GM21737 (cell line): ENCODE data around the gene NECAP2.
"Not testable (repeated sequence)": the region's sequence is repeated elsewhere in the genome, so short reads cannot be mapped to it uniquely, and the experiment has no call there.

ENCODE experiments used
- ATAC-seq: cut with Tn5 transposase; IDR thresholded peaks from one replicate; pipeline ENCODE4 v1.9.1; 2021; ENCODE audit warnings: mild to moderate bottlenecking, moderate library complexity; ENCODE audit not compliant: unreplicated experiment

NECAP2 gene

GRCh38 chr1:16456151-16456550 is 15.6 kb downstream of the NECAP2 start:
- ATAC-seq = not testable (repeated sequence)

- ATAC-seq = no peak
Observed at GRCh38 chr1:16458831-16459230, 18.3 kb downstream of the NECAP2 start.

- ATAC-seq = no peak
Observed at GRCh38 chr1:16459352-16459925, 18.9 kb downstream of the NECAP2 start.

- ATAC-seq = no peak
Observed at GRCh38 chr1:16461681-16462080, 21.2 kb downstream of the NECAP2 start.

- ATAC-seq = no peak
Observed at GRCh38 chr1:16462773-16463330, 22.3 kb downstream of the NECAP2 start.

- no peak for ATAC-seq
Observed at GRCh38 chr1:16464917-16465625, 24.5 kb downstream of the NECAP2 start.

GRCh38 chr1:16468558-16468957 is 28.0 kb downstream of the NECAP2 start:
- ATAC-seq = no peak

- ATAC-seq = no peak
Observed at GRCh38 chr1:16474166-16474800, 33.8 kb downstream of the NECAP2 start.

- not testable (repeated sequence) for ATAC-seq
Observed at GRCh38 chr1:16474891-16475290, 34.4 kb downstream of the NECAP2 start.

GRCh38 chr1:16475771-16476770 is 35.5 kb downstream of the NECAP2 start:
- ATAC-seq = not testable (repeated sequence)

- no peak for ATAC-seq
Observed at GRCh38 chr1:16478091-16478490, 37.6 kb downstream of the NECAP2 start.

- ATAC-seq = not testable (repeated sequence)
Observed at GRCh38 chr1:16483146-16483545, 42.6 kb downstream of the NECAP2 start.

GRCh38 chr1:16483639-16484500 is 43.3 kb downstream of the NECAP2 start:
- ATAC-seq = not testable (repeated sequence)

GRCh38 chr1:16484501-16484835 is 43.9 kb downstream of the NECAP2 start:
- no peak for ATAC-seq

- ATAC-seq = no peak
Observed at GRCh38 chr1:16484931-16485330, 44.4 kb downstream of the NECAP2 start.

- not testable (repeated sequence) for ATAC-seq
Observed at GRCh38 chr1:16486316-16486715, 45.8 kb downstream of the NECAP2 start.

- not testable (repeated sequence) for ATAC-seq
Observed at GRCh38 chr1:16487011-16487410, 46.5 kb downstream of the NECAP2 start.

GRCh38 chr1:16489195-16489880 is 48.8 kb downstream of the NECAP2 start:
- not testable (repeated sequence) for ATAC-seq

GRCh38 chr1:16491056-16491675 is 50.6 kb downstream of the NECAP2 start:
- ATAC-seq = no peak
